ENCODE measurements around the gene ADCY5.

Gene ADCY5

GRCh38 chr3:123300583-123300982 lies 148.3 kb downstream of the ADCY5 start:
- DNase-seq (ENCODE audit: low read depth) = no peak

- DNase-seq (ENCODE audit: low read depth) = no peak
Measured at GRCh38 chr3:123300056-123300455, 148.8 kb downstream of the ADCY5 start.

- DNase-seq (ENCODE audit: low read depth) = no peak
Measured at GRCh38 chr3:123299581-123299980, 149.3 kb downstream of the ADCY5 start.

- no peak for DNase-seq (ENCODE audit: low read depth)
Measured at GRCh38 chr3:123298903-123299302, 150.0 kb downstream of the ADCY5 start.

- DNase-seq (ENCODE audit: low read depth) = no peak
Measured at GRCh38 chr3:123297627-123297899, 151.3 kb downstream of the ADCY5 start.

- no peak for DNase-seq (ENCODE audit: low read depth)
Measured at GRCh38 chr3:123296836-123297626, 151.9 kb downstream of the ADCY5 start.

- no peak for DNase-seq (ENCODE audit: low read depth)
Measured at GRCh38 chr3:123296261-123296660, 152.6 kb downstream of the ADCY5 start.

GRCh38 chr3:123295901-123296250 lies 153.0 kb downstream of the ADCY5 start:
- DNase-seq (ENCODE audit: low read depth) = no peak

- no peak for DNase-seq (ENCODE audit: low read depth)
Measured at GRCh38 chr3:123295171-123295900, 153.6 kb downstream of the ADCY5 start.

- DNase-seq (ENCODE audit: low read depth) = no peak
Measured at GRCh38 chr3:123294296-123294938, 154.5 kb downstream of the ADCY5 start.

- no peak for DNase-seq (ENCODE audit: low read depth)
Measured at GRCh38 chr3:123292321-123293310, 156.3 kb downstream of the ADCY5 start.

- no peak for DNase-seq (ENCODE audit: low read depth)
Measured at GRCh38 chr3:123291404-123291803, 157.5 kb downstream of the ADCY5 start.

- no peak for DNase-seq (ENCODE audit: low read depth)
Measured at GRCh38 chr3:123290962-123291361, 157.9 kb downstream of the ADCY5 start.

GRCh38 chr3:123290107-123290930 lies 158.6 kb downstream of the ADCY5 start:
- DNase-seq (ENCODE audit: low read depth) = no peak

GRCh38 chr3:123289391-123290106 lies 159.3 kb downstream of the ADCY5 start:
- DNase-seq (ENCODE audit: low read depth) = no peak

GRCh38 chr3:123287962-123288302 lies 161.0 kb downstream of the ADCY5 start:
- no peak for DNase-seq (ENCODE audit: low read depth)

GRCh38 chr3:123287051-123287961 lies 161.6 kb downstream of the ADCY5 start:
- DNase-seq (ENCODE audit: low read depth) = no peak

- no peak for DNase-seq (ENCODE audit: low read depth)
Measured at GRCh38 chr3:123286308-123287023, 162.4 kb downstream of the ADCY5 start.

- DNase-seq (ENCODE audit: low read depth) = no peak
Measured at GRCh38 chr3:123285931-123286307, 163.0 kb downstream of the ADCY5 start.

All from activated gamma-delta T cell treated with anti-CD3 and anti-CD28 coated beads, Interleukin-2, amount 50 U/mL, for 16 hours (primary cell).